H1 (cell line): Measurements from ENCODE around the gene SCO2. TPM values are rescaled to one million over a fixed set of nuclear protein-coding genes. Genes with fewer than 3 reads are reported as not detected.

Experiments used
- CTCF ChIA-PET: fragments of 300-600 bp; sonication (Branson Sonifier 250); formaldehyde crosslinking; loops from one replicate; lab custom pipeline; 2021; ENCODE audit not compliant: partially characterized antibody; lab: Charles Lee
- POLR2A ChIA-PET: fragments of 300-600 bp; sonication (Branson Sonifier 250); formaldehyde crosslinking; loops from one replicate; lab custom pipeline; 2021; ENCODE audit warnings: inconsistent platforms; ENCODE audit not compliant: partially characterized antibody; lab: Charles Lee
- DNase-seq, 2 experiments: peaks; one replicate each; pipeline versions ENCODE4 v3.0.0 to v3.0.0-alpha.2; 2010 to 2022; ENCODE audit warnings: low spot score in 2 of 2, low read depth in 1 of 2, mixed read lengths in 1 of 2
- FAIRE-seq: peaks from 2 replicates; lab custom pipeline; 2011; peaks lifted over from hg19 to GRCh38; lab: Jason Lieb, UNC
- H2AFZ ChIP-seq: 2 replicates; pipeline ENCODE4 v1.8.1; 2012; ENCODE audit warnings: low read length, inconsistent platforms
- H2AK5ac ChIP-seq: 2 replicates; pipeline ENCODE4 v1.6.1; 2013; ENCODE audit warnings: low read depth, low read length
- H2BK120ac ChIP-seq: replicated peaks from 2 replicates; pipeline ENCODE3; 2013; ENCODE audit warnings: low read depth, low read length, inconsistent platforms
- H2BK12ac ChIP-seq: 2 replicates; pipeline ENCODE4 v1.6.1; 2013; ENCODE audit warnings: low read depth, low read length
- H2BK15ac ChIP-seq: 2 replicates; pipeline ENCODE4 v1.6.1; 2013; ENCODE audit warnings: low read length
- H2BK20ac ChIP-seq: 2 replicates; pipeline ENCODE4 v1.6.1; 2013; ENCODE audit warnings: low read length
- H2BK5ac ChIP-seq: 2 replicates; pipeline ENCODE4 v1.6.1; 2013; ENCODE audit warnings: low read depth, low read length
- H3K14ac ChIP-seq: 2 replicates; pipeline ENCODE4 v1.6.1; 2013; ENCODE audit warnings: inconsistent platforms; ENCODE audit not compliant: insufficient read length
- H3K18ac ChIP-seq: 2 replicates; pipeline ENCODE4 v1.6.1; 2013; ENCODE audit warnings: low read length; ENCODE audit errors: extremely low read depth
- H3K23ac ChIP-seq: 2 replicates; pipeline ENCODE4 v1.6.1; 2013; ENCODE audit warnings: inconsistent platforms; ENCODE audit not compliant: insufficient read length
- H3K23me2 ChIP-seq: 2 replicates; pipeline ENCODE4 v1.6.1; 2013; ENCODE audit warnings: low read depth, low read length
- H3K27ac ChIP-seq: 2 replicates; pipeline ENCODE4 v1.6.1; 2011; ENCODE audit warnings: low read depth, low read length, inconsistent platforms
- H3K27me3 ChIP-seq, 4 experiments: replicated peaks in 1 of 4; 1 replicate in 1 of 4; 2 replicates in 3 of 4; pipeline versions ENCODE4 v1.6.1 to v1.8.1; 2011 to 2013; ENCODE audit warnings: low read length in 3 of 4, mild to moderate bottlenecking in 3 of 4, inconsistent platforms in 2 of 4, mixed read lengths in 2 of 4, moderate library complexity in 1 of 4; ENCODE audit not compliant: control insufficient read depth in 3 of 4, insufficient read depth in 3 of 4; ENCODE audit errors: extremely low read depth in 1 of 4
- H3K36me3 ChIP-seq, 4 experiments: 2 replicates each; pipeline versions ENCODE4 v1.6.1 to v1.8.1; 2011 to 2013; ENCODE audit warnings: mild to moderate bottlenecking in 4 of 4, low read length in 3 of 4, moderate library complexity in 2 of 4, control low read depth in 1 of 4, inconsistent platforms in 1 of 4; ENCODE audit not compliant: insufficient read depth in 4 of 4, control insufficient read depth in 2 of 4
- H3K4ac ChIP-seq: replicated peaks from 2 replicates; pipeline ENCODE3; 2013; ENCODE audit warnings: low read length, low read depth, mixed read lengths, inconsistent platforms; ENCODE audit not compliant: insufficient read length
- H3K4me1 ChIP-seq, 4 experiments: replicated peaks in 1 of 4; 1 replicate in 1 of 4; 2 replicates in 3 of 4; pipeline versions ENCODE4 v1.6.1 to v1.8.1; 2011 to 2013; ENCODE audit warnings: low read length in 3 of 4, inconsistent platforms in 2 of 4, mixed read lengths in 1 of 4; ENCODE audit not compliant: insufficient read depth in 4 of 4, control insufficient read depth in 3 of 4
- H3K4me2 ChIP-seq, 2 experiments: 2 replicates each; pipeline versions ENCODE4 v1.6.1 to v1.8.1; 2011 to 2013; ENCODE audit warnings: low read depth in 2 of 2, low read length in 2 of 2, control low read depth in 1 of 2, inconsistent platforms in 1 of 2, mild to moderate bottlenecking in 1 of 2; ENCODE audit not compliant: insufficient read depth in 1 of 2
- H3K4me3 ChIP-seq, 4 experiments: fragments of 200-600, 300-600 bp in 1 of 4; sonication (generic), shearing (Covaris generic), sonication (Bioruptor Twin) in 1 of 4; 2 replicates each; pipeline versions ENCODE4 v1.5.1 to v1.8.1; 2011 to 2016; ENCODE audit warnings: low read length in 4 of 4, low read depth in 3 of 4, control low read depth in 2 of 4, inconsistent platforms in 2 of 4, mild to moderate bottlenecking in 2 of 4, mixed read lengths in 1 of 4, moderate library complexity in 1 of 4; ENCODE audit not compliant: insufficient read depth in 2 of 4; ENCODE audit errors: extremely low read depth in 1 of 4
- H3K56ac ChIP-seq: replicated peaks from 2 replicates; pipeline ENCODE3; 2013; ENCODE audit warnings: low read depth, mild to moderate bottlenecking, mixed read lengths, low read length, inconsistent platforms; ENCODE audit not compliant: insufficient read length
- H3K79me1 ChIP-seq: 2 replicates; pipeline ENCODE4 v1.6.1; 2013; ENCODE audit warnings: low read depth, low read length, control low read depth
- H3K79me2 ChIP-seq, 2 experiments: 2 replicates each; pipeline versions ENCODE4 v1.6.1 to v1.8.1; 2012 to 2013; ENCODE audit warnings: low read length in 2 of 2, mild to moderate bottlenecking in 2 of 2, inconsistent platforms in 1 of 2; ENCODE audit not compliant: insufficient read depth in 2 of 2, control insufficient read depth in 1 of 2
- H3K9ac ChIP-seq, 4 experiments: replicated peaks in 1 of 4; 1 replicate in 1 of 4; 2 replicates in 3 of 4; pipeline versions ENCODE4 v1.6.1 to v1.8.1; 2011 to 2013; ENCODE audit warnings: low read depth in 3 of 4, low read length in 3 of 4, control low read depth in 2 of 4, mild to moderate bottlenecking in 2 of 4, moderate library complexity in 2 of 4, inconsistent platforms in 1 of 4; ENCODE audit errors: extremely low read depth in 1 of 4
- H3K9me3 ChIP-seq, 2 experiments: 2 replicates each; pipeline versions ENCODE4 v1.6.1 to v1.8.1; 2012 to 2013; ENCODE audit warnings: mild to moderate bottlenecking in 2 of 2, moderate library complexity in 2 of 2, control low read depth in 1 of 2, inconsistent platforms in 1 of 2, low read depth in 1 of 2, low read length in 1 of 2, mixed read lengths in 1 of 2; ENCODE audit not compliant: insufficient read depth in 2 of 2
- H4K20me1 ChIP-seq, 2 experiments: replicated peaks in 1 of 2; 2 replicates each; pipeline versions ENCODE3 to v1.8.1; 2011 to 2013; ENCODE audit warnings: inconsistent platforms in 2 of 2, low read length in 2 of 2, mild to moderate bottlenecking in 1 of 2; ENCODE audit not compliant: insufficient read depth in 2 of 2, control insufficient read depth in 1 of 2
- H4K5ac ChIP-seq: 2 replicates; pipeline ENCODE4 v1.6.1; 2013; ENCODE audit warnings: low read length, low read depth, mixed read lengths, inconsistent platforms; ENCODE audit not compliant: insufficient read length
- H4K8ac ChIP-seq: 2 replicates; pipeline ENCODE4 v1.8.0; 2013; ENCODE audit warnings: mild to moderate bottlenecking, moderate library complexity, low read length, inconsistent platforms; ENCODE audit not compliant: insufficient read depth; ENCODE audit errors: extremely low read depth
- H4K91ac ChIP-seq: replicated peaks from 2 replicates; pipeline ENCODE3; 2013; ENCODE audit warnings: low read length, mixed read lengths, inconsistent platforms; ENCODE audit not compliant: insufficient read length
- ATF2 ChIP-seq: IDR thresholded peaks from 2 replicates; pipeline ENCODE4 v1.6.1; 2012; ENCODE audit warnings: low read length, inconsistent platforms
- BACH1 ChIP-seq: IDR thresholded peaks from 2 replicates; pipeline ENCODE4 v1.6.1; 2012; ENCODE audit warnings: low read length, improper control_type of control experiment
- CTCF ChIP-seq, 3 experiments: IDR thresholded peaks; 1 replicate in 2 of 3; 2 replicates in 1 of 3; pipeline versions ENCODE4 v1.5.1 to v1.6.1; 2011; ENCODE audit warnings: low read length in 3 of 3, mild to moderate bottlenecking in 3 of 3, inconsistent platforms in 2 of 3, low read depth in 1 of 3, moderate library complexity in 1 of 3; ENCODE audit not compliant: insufficient read depth in 1 of 3; ENCODE audit errors: control extremely low read depth in 1 of 3
- E2F6 ChIP-seq: IDR thresholded peaks from 2 replicates; pipeline ENCODE4 v1.6.1; 2012; ENCODE audit warnings: inconsistent platforms
- RXRA ChIP-seq: IDR thresholded peaks from 2 replicates; pipeline ENCODE4 v1.6.1; 2011; ENCODE audit warnings: low read depth, mild to moderate bottlenecking, low read length, moderate library complexity; ENCODE audit not compliant: insufficient read depth
- SRF ChIP-seq: IDR thresholded peaks from 2 replicates; pipeline ENCODE4 v1.6.1; 2011; ENCODE audit warnings: mild to moderate bottlenecking, low read depth, low read length, moderate library complexity
- WGBS, 2 experiments: shearing (Covaris generic) in 1 of 2; methylation state at CpG; one replicate each; pipeline versions ENCODE4 v1.1.6 to v1.1.7; 2013 to 2015; ENCODE audit warnings: low lambda C conversion rate in 2 of 2, mixed read lengths in 2 of 2, inconsistent platforms in 1 of 2, low coverage in 1 of 2, missing lambda C conversion rate in 1 of 2; ENCODE audit not compliant: insufficient replicate concordance in 2 of 2, insufficient coverage in 1 of 2, insufficient read length in 1 of 2; ENCODE audit errors: extremely low coverage in 1 of 2, missing lambda C conversion rate in 1 of 2; 5-methylcytosine and 5-hydroxymethylcytosine counted together
- polyA plus RNA-seq, 7 experiments: library from polyadenylated mRNA; depleted of rRNA in 3 of 7; stranded (reverse) in 5 of 7; unstranded in 2 of 7; fragments of >200 nt in 5 of 7; fragments of 200-250 nt in 2 of 7; gene quantifications; 1 replicate in 5 of 7; 2 replicates in 1 of 7; 4 replicates in 1 of 7; pipeline versions ENCODE4 v1.2.1 to v1.2.3, GENCODE V29; 2011 to 2013; ENCODE audit warnings: missing spikeins in 2 of 7, mixed read lengths in 2 of 7
- total RNA-seq: library from RNA; stranded (reverse); fragmentation: NEBNext Ultra II Directional; extraction: Animal tissue kit (Norgen Biotek cat#: 25700); gene quantifications from 2 replicates; pipeline ENCODE4 v1.2.1, GENCODE V29; 2021

The SCO2 gene
- total and polyA plus RNA-seq, 2 of the 8 experiments (the other 6 are each of a cell fraction or from before 2014, with no cell fraction given): 2.0 TPM; not detected in 1

GRCh38 chr22:50504369-50505211 is 20.8 kb downstream of the SCO2 start:
- POLR2A ChIA-PET: interaction anchor here (1.1 to 2.7 kb wide), 2 partner anchors 13 to 20 kb away, joined by 3 to 17 read pairs; partner anchors contain the start of gene MIOX
- no peak for FAIRE-seq
- H3K4me2 ChIP-seq: no peak overlapping the region
- TF ChIP-seq BACH1 (no peak), CTCF (IDR thresholded peaks at IDR 0.05; ENCODE audit: control extremely low read depth in 1 of 3, insufficient read depth in 1 of 3, low read depth in 1 of 3, low read length in 3 of 3) (no peak), E2F6 (no peak), RXRA (no peak), SRF (no peak), ATF2 (no peak)

More at GRCh38 chr22:50504369-50505211, 20.8 kb downstream of the SCO2 start:
- 97% methylated on average over 16 of the region's 44 CpGs; no CpG with 5 or more reads in 1 of the 2 experiments for WGBS, 2 experiments
- Histone ChIP-seq H2BK15ac (no peak overlapping the region), H4K5ac (no peak overlapping the region), H3K36me3 (peaks cover 0 to 15% (median 0%) of the 10 kb centered on the region in 4 experiments; a peak in 2 of 8 replicates), H3K14ac (no peak overlapping the region), H3K27ac (no peak overlapping the region), H3K18ac (no peak overlapping the region), H2AFZ (no peak overlapping the region), H2BK120ac (no peak overlapping the region), H3K79me1 (peaks cover 9% of the 10 kb centered on the region; the same call in 1 of the 2 replicates), H3K23me2 (peaks cover 11% of the 10 kb centered on the region; the same call in 1 of the 2 replicates), H4K8ac (no peak overlapping the region), H3K23ac (no peak overlapping the region), H4K20me1 (peaks cover 0 to 18% of the 10 kb centered on the region in 2 experiments), H4K91ac (no peak overlapping the region), H2BK20ac (no peak overlapping the region), H3K4me1 (peaks cover 2 to 8% (median 5%) of the 10 kb centered on the region in 4 experiments), H3K79me2 (peaks cover 0 to 13% of the 10 kb centered on the region in 2 experiments; a peak in 2 of 4 replicates), H3K9me3 (no peaks in the 10 kb centered on the region), H2AK5ac (no peak overlapping the region), H3K56ac (no peak overlapping the region), H2BK12ac (no peak overlapping the region), H2BK5ac (no peak overlapping the region), H3K9ac (no peak overlapping the region), H3K4me3 (no peak overlapping the region), H3K27me3 (no peaks in the 10 kb centered on the region), H3K4ac (no peak overlapping the region)
- CTCF ChIA-PET: interaction anchor here (0.5 to 2.7 kb wide), 3 partner anchors 10 to 146 kb away, joined by 3 to 11 read pairs (median 3); no protein-coding TSS in a partner anchor
- DNase-seq: no peak
